AG09319 (cell line): ENCODE results near the gene LPP.

ENCODE experiments used
- DNase-seq: peaks from one replicate; pipeline ENCODE4 v3.0.0-alpha.2; 2010; ENCODE audit warnings: low read depth; ENCODE audit errors: extremely low read depth
- TF ChIP-seq, protein P1 (sequence below): IDR thresholded peaks from 2 replicates; pipeline ENCODE4 v1.5.1; 2011; ENCODE audit warnings: low read depth, mild to moderate bottlenecking, inconsistent platforms, low read length, moderate library complexity

The LPP gene

DNA sequence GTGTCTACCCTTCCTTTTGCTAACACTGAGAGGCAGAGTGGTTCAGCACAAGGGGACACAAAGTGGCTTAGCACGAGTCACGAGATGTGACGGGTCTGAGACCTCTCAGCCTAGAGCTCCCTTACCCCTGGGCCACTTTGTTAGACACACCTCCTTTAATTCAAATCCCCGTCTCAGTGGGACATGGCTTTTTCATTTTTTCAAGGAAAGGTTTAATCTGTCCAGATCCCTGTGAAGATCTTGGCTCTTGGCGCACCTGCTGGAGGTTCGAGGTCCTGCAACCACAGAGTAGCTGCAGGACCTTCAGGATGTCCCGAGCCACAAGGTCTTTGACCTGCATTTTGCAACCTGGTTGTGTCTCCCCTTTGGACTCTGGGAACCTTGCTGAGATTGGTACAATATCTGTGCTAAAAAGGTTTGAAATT lies 52.0 kb downstream of the LPP start:
- no peak for DNase-seq
- TF ChIP-seq, protein P1, sequence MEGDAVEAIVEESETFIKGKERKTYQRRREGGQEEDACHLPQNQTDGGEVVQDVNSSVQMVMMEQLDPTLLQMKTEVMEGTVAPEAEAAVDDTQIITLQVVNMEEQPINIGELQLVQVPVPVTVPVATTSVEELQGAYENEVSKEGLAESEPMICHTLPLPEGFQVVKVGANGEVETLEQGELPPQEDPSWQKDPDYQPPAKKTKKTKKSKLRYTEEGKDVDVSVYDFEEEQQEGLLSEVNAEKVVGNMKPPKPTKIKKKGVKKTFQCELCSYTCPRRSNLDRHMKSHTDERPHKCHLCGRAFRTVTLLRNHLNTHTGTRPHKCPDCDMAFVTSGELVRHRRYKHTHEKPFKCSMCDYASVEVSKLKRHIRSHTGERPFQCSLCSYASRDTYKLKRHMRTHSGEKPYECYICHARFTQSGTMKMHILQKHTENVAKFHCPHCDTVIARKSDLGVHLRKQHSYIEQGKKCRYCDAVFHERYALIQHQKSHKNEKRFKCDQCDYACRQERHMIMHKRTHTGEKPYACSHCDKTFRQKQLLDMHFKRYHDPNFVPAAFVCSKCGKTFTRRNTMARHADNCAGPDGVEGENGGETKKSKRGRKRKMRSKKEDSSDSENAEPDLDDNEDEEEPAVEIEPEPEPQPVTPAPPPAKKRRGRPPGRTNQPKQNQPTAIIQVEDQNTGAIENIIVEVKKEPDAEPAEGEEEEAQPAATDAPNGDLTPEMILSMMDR, result no peak; the same call in 1 of the 2 replicates

- no peak for DNase-seq
- TF ChIP-seq, protein P1, result no peak
Measured at GRCh38 chr3:188206787-188207186, 52.8 kb downstream of the LPP start.

GRCh38 chr3:188207941-188208515 lies 54.1 kb downstream of the LPP start:
- DNase-seq, result no peak
- TF ChIP-seq, protein P1, result no peak

- TF ChIP-seq, protein P1, result no peak
- no peak for DNase-seq
Measured at GRCh38 chr3:188208516-188208981, 54.6 kb downstream of the LPP start.

DNA sequence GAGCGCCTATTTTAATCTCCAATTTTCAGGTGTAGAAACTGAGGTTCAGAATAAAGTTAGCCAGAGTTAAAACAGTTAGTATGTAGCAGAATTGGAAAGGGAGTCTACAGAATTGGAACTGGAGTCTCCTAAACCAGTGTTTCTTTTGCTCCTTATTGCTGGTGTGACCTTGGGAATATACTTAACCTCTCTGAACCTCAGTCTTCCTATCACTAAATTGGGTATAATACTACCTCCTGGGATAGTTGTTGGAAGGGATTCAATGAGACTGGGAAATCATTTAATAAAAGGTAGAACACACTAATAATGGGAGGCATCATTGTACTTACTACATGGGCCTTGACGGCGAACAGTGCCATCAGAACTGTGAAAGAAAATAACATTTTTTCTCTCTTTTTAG lies 55.1 kb downstream of the LPP start:
- TF ChIP-seq, protein P1, result no peak
- DNase-seq, result no peak

GRCh38 chr3:188209740-188210139 lies 55.8 kb downstream of the LPP start:
- no peak for DNase-seq
- TF ChIP-seq, protein P1, result no peak

DNA sequence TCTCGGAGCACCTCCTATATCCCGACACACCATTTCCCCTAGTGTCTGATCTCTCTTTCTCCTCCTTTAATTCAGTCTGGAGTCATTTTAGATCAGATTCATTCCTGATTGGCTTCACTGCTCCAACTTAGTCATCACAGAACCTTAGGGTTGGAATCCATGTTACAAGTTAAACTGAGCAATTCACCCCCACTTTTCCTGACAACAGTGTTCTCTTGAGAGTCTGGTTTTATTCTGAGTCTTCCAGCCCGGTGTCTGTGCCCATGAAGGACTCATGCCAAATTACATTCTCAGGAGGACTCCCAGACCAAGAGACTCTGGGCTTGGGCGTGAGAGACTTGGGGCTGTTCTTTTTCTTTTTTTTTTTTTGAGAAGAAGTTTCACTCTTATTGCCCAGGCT lies 57.5 kb downstream of the LPP start:
- no peak for DNase-seq
- TF ChIP-seq, protein P1, result no peak
